ENCODE measurements around the gene C4BPA.

DNA sequence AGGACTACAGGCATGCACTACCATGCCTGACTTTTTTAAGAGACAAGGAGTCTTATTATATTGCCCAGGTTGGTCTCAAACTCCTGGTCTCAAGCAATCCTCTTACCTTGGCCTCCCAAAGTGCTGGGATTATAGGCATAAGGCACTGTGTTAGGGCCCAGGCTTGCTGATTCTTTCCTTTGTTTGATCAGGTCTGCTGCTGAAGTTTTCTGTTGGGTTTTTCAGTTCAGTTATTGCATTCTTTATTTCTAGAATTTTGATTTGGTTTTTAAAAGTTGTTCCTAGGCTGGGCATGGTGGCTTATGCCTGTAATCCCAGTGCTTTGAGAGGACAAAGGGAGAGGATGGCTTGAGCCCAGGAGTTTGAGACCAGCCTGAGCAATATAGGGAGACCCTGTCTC is 47.9 kb downstream of the C4BPA start:
- TF ChIP-seq, protein P1, sequence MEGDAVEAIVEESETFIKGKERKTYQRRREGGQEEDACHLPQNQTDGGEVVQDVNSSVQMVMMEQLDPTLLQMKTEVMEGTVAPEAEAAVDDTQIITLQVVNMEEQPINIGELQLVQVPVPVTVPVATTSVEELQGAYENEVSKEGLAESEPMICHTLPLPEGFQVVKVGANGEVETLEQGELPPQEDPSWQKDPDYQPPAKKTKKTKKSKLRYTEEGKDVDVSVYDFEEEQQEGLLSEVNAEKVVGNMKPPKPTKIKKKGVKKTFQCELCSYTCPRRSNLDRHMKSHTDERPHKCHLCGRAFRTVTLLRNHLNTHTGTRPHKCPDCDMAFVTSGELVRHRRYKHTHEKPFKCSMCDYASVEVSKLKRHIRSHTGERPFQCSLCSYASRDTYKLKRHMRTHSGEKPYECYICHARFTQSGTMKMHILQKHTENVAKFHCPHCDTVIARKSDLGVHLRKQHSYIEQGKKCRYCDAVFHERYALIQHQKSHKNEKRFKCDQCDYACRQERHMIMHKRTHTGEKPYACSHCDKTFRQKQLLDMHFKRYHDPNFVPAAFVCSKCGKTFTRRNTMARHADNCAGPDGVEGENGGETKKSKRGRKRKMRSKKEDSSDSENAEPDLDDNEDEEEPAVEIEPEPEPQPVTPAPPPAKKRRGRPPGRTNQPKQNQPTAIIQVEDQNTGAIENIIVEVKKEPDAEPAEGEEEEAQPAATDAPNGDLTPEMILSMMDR (IDR thresholded peaks at IDR 0.05; ENCODE audit: low read length): no peak
- no peak for TF ChIP-seq EZH2 (IDR thresholded peaks at IDR 0.05; ENCODE audit: borderline replicate concordance, low read length)
